NB4 (cell line): Measurements from ENCODE around the gene NTNG2.

ENCODE experiments used
- MYC ChIP-seq: IDR thresholded peaks from 2 replicates; pipeline ENCODE4 v1.6.1; 2011; ENCODE audit warnings: low read depth, low read length
- TF ChIP-seq, protein P1 (sequence below): IDR thresholded peaks from one replicate; pipeline ENCODE4 v1.5.1; 2012; ENCODE audit warnings: low read depth, low read length
- TF ChIP-seq, protein P2 (sequence below): IDR thresholded peaks from 2 replicates; pipeline ENCODE4 v1.6.1; 2011; ENCODE audit warnings: low read depth, low read length

DNA sequence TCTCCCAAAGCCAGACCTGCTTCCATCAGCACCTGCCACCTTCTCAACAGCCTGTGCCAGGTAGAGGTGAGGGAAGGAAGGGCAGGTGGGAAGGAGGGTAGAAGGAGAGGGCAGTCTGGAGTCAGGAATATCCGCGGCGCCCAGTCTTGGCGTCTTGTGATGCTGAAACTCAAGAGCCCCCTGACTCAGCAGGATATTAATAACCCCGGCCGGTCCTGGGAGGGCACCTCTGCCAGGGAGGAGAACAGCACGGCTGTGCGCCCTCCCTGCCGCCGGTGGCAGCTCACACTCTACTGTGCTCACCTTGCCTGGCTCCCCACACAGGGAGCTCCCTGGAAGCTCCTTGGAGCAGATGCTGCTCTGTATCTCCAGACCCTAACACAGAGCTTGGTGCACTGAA, 11.6 kb upstream of the NTNG2 start:
- TF ChIP-seq, protein P1, sequence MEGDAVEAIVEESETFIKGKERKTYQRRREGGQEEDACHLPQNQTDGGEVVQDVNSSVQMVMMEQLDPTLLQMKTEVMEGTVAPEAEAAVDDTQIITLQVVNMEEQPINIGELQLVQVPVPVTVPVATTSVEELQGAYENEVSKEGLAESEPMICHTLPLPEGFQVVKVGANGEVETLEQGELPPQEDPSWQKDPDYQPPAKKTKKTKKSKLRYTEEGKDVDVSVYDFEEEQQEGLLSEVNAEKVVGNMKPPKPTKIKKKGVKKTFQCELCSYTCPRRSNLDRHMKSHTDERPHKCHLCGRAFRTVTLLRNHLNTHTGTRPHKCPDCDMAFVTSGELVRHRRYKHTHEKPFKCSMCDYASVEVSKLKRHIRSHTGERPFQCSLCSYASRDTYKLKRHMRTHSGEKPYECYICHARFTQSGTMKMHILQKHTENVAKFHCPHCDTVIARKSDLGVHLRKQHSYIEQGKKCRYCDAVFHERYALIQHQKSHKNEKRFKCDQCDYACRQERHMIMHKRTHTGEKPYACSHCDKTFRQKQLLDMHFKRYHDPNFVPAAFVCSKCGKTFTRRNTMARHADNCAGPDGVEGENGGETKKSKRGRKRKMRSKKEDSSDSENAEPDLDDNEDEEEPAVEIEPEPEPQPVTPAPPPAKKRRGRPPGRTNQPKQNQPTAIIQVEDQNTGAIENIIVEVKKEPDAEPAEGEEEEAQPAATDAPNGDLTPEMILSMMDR, result no peak
- TF ChIP-seq, protein P2, sequence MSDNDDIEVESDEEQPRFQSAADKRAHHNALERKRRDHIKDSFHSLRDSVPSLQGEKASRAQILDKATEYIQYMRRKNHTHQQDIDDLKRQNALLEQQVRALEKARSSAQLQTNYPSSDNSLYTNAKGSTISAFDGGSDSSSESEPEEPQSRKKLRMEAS, result no peak
- TF ChIP-seq MYC, result no peak
